ENCODE measurements around the gene DUSP28.

DNA sequence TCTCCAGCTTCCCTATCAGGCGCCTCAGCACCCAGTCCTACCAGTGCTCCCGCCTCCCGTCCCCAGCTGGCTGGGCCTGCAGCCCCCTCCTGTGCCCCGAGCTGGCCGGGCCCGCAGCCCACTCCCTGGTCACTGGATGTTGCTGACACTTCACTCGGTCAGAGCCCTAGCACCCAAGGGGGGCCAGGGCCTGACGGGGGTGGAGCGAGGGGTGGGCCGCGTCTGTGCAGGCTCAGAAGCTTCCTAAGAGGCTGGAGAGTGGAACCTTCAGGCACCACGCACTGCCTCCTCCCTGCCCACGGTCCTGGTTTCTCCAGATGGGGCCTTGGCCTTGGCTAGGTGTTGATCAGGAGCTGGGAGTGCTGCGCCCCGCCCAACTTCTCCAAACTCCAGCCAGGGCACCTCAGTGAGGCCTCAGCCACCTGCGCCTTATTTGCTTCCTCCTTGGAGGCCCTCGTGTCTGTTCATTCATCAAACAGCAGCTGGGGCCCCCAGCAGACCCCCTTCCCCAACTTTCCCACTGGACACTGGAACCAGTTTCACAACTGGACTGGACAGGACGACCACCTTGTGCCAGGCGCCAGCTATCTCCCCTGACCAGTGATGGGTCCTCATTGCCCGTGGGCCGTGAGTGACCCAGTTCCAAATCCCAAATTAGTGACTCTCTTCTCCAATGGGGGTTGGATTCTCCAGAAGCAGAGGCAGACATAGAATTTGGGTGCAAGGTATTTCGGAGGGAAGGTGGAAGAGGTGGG, 43.1 kb downstream of the DUSP28 start:
- TF ChIP-seq, protein P1, sequence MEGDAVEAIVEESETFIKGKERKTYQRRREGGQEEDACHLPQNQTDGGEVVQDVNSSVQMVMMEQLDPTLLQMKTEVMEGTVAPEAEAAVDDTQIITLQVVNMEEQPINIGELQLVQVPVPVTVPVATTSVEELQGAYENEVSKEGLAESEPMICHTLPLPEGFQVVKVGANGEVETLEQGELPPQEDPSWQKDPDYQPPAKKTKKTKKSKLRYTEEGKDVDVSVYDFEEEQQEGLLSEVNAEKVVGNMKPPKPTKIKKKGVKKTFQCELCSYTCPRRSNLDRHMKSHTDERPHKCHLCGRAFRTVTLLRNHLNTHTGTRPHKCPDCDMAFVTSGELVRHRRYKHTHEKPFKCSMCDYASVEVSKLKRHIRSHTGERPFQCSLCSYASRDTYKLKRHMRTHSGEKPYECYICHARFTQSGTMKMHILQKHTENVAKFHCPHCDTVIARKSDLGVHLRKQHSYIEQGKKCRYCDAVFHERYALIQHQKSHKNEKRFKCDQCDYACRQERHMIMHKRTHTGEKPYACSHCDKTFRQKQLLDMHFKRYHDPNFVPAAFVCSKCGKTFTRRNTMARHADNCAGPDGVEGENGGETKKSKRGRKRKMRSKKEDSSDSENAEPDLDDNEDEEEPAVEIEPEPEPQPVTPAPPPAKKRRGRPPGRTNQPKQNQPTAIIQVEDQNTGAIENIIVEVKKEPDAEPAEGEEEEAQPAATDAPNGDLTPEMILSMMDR (IDR thresholded peaks at IDR 0.05) = no peak
- no peak for TF ChIP-seq POLR2A (IDR thresholded peaks at IDR 0.05)
